GM20000 (cell line): ENCODE results near the gene SLC16A14.

Experiments
- DNase-seq: peaks from one replicate; pipeline ENCODE4 v3.0.0; 2012; ENCODE audit warnings: low spot score
- CTCF ChIP-seq: IDR thresholded peaks from 2 replicates; pipeline ENCODE4 v1.5.1; 2012; ENCODE audit warnings: mild to moderate bottlenecking, control low read depth; ENCODE audit errors: extremely low read depth, missing control alignments

Gene SLC16A14

GRCh38 chr2:230023313-230023712, 45.4 kb downstream of the SLC16A14 start:
- DNase-seq = no peak
- no peak for TF ChIP-seq CTCF

- no peak for DNase-seq
- no peak for TF ChIP-seq CTCF
Observed at GRCh38 chr2:230019742-230020141, 49.0 kb downstream of the SLC16A14 start.

- no peak for DNase-seq
- no peak for TF ChIP-seq CTCF
Observed at GRCh38 chr2:230018153-230018552, 50.6 kb downstream of the SLC16A14 start.

- no peak for DNase-seq
- TF ChIP-seq CTCF = no peak
Observed at GRCh38 chr2:230016844-230017243, 51.9 kb downstream of the SLC16A14 start.

- no peak for TF ChIP-seq CTCF
- no peak for DNase-seq
Observed at GRCh38 chr2:230012267-230012884, 56.3 kb downstream of the SLC16A14 start.

- DNase-seq = no peak
- TF ChIP-seq CTCF = no peak
Observed at GRCh38 chr2:230011617-230012016, 57.1 kb downstream of the SLC16A14 start.

- no peak for DNase-seq
- no peak for TF ChIP-seq CTCF
Observed at GRCh38 chr2:230010501-230010900, 58.2 kb downstream of the SLC16A14 start.

- no peak for DNase-seq
- no peak for TF ChIP-seq CTCF
Observed at GRCh38 chr2:230008708-230009066, 60.0 kb downstream of the SLC16A14 start.
